HCEC 1CT (cell line): ENCODE measurements around the gene LCN15.
A peak's percentile ranks its signal among the peaks of the same experiment; 100 is the strongest.

Experiments used
- DNase-seq: peaks from one replicate; pipeline ENCODE4 v3.0.0-alpha.2; 2017

LCN15 gene

DNA sequence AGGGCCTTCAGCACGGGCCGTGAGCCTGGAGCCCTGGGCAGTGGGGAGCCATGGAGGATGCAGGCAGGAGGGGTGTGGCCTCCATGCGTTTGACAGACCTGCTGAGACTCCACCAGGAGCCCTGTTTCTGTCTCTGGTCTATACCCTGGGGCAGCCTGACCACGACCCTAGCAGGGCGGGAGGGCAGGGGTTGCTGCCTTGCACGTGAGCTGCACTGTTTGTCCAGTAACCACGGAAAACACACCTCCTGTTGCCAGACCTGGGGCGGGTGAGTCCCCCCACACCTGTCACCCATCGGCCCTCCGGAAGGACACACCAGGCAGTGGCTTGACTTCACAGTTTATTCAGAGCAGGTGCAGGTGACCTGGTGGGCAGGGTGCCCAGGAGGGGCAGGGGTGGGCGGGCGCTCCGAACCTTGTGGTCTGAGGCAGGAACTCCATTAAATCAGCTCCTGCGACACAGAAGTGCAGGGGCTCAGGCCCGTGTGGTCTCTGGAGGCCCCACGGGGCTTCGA is 10.2 kb downstream of the LCN15 start:
- no peak for DNase-seq

DNA sequence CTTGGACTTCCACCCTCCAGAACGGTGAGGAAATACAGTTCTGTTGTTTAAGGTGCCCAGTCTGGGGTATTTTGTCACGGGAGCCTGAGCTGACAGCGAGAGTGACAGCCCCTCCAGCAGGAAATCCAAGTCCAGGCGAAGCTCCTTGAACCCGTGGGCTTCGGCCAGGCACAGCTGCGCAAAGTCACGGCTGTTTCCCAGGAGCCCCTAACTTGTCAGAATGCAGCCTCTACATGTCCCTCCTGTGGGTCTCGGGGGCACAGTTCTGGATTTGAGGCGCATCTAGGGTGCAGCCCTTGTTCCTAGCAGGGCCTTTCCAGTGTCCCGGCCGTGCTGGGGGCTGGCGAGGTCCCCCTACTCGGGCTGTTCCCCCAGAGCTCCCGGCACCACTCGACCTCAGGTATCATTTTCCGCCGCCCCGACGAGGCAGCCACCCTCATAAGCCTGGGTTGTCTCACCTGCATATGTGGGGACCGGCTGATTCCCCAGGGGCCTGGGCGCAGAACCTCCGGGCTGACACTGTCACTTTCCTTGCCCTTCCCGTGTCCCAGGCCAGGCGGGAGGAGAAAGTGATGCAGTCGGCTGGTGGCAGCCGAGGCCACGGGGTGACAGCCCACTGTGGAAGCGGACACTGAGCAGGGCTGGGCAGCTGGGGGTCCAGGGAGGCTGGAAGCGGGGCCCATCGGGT is 10.8 kb downstream of the LCN15 start:
- no peak for DNase-seq

DNA sequence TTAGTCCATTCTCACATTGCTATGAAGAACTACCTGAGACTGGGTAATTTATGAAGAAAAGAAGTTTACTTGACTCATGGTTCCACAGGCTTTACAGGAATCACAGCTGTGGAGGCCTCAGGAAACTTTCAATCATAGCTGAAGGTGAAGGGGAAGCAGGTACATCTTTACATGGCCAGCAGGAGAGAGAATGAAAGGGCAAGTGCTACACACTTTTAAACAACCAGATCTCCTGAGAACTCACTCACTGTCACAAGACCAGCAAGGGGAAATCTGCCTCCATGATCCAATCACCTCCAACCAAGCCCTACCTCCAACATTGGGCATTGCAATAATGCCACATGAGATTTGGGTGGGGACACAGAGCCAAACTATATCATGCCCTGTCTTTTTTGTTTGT is 12.5 kb downstream of the LCN15 start:
- no peak for DNase-seq

DNA sequence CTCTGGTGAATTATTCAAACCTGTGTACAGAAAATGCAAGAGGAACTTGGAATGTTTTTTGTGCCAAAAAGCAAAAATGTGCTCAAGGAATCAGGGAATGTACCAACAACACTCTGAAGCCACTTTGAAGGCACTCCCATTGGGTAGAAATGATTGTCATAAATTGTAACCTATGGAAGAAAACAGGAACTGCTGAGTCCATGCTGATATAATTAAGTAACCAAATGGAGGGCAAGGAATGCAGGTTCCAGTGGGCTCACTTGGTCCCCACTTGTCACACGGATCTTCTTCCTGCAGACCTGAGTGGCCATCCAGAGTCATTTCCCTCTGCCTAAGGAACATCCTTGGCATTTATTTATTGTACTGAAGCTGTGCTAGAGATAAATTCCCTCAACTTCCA is 13.1 kb downstream of the LCN15 start:
- no peak for DNase-seq

DNA sequence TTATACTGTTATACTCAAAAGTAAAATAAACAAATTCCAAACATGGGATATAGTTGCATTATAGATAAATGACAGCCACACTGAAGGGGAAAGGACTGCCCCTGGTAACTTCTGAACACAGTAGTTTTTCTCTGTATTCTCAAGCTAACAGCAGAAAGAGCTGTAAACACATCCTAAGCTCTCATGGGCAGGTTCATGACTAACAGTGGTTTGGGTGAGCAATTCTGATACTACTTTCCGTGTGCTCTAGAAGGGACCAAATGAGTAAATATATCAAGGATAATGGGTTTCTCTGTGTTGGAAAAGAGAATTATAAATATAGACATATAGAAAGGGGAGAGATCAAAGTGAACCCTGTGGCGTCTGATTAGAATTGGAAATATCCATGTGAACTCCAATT is 13.8 kb downstream of the LCN15 start:
- DNase-seq, result peak; percentile 29

DNA sequence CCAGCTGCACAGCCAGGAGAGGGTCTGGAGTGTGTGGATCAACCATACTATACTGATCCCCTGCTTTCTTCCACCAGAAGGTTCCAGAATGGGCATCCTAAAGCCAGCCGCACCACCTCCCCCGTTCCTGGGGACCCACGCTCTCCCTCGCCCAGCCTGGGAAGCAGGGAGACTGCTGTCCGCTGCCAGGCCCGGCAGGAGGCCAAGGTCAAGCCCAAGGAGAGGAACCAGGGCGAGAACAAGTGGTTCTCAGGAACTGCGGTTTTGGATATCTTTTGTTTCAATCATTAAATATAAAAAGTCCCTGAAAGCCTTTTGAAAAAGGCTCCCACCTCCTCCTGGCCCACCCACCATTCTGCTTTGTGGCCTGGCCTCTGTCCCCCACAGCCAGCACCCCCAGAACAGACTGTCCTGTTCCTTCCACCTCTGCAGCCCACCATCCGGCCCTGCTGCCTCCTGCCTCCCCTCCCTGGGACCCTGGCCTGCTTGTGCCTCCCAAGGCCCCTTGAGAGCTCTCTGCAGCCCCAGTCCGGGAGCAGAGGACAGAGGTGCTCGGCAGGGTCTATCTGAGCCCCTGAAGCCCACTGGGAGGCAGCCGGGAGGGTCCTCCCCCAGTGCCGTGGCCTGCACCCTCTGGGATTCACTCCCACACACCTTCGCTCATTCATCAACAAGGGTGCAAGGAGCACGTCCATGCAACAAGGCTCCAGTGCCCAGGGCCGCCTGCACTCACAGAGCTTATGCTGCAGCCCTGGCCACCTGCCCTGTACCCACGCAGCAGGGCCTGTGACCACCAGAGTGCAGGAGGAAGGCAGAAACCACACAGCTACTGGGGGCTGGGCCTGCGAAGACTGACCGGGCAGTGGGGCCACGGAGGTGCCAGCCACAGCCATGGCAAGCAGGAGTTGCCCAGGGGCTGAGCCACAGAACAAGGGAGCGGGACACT is 15.4 kb downstream of the LCN15 start:
- DNase-seq, result no peak

DNA sequence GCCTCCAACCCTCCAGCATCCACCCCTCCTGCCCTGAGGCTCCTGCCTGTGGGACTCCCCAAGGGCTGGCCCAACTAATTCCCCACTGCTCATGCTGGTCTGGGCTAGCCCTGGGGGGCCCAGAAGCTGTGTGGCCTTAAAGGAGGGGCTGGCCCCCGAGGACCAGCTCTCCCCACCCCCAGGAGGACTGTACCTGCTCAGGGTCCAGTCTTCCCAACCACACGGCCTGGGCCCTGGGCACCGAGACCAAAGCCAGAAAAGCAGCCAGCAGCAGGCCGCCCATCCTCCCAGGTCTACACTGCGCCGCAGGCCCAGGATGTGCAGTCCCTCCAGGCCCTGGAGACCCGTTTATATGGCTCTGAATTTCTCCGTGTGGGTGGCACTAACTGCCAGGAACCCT is 16.1 kb downstream of the LCN15 start, which contains the start of gene LCN6:
TSS of gene LCN6 (minus strand) at position 325 of the 400 bp plus-strand sequence. CDS start at position 283, 42 bp downstream.
- no peak for DNase-seq

DNA sequence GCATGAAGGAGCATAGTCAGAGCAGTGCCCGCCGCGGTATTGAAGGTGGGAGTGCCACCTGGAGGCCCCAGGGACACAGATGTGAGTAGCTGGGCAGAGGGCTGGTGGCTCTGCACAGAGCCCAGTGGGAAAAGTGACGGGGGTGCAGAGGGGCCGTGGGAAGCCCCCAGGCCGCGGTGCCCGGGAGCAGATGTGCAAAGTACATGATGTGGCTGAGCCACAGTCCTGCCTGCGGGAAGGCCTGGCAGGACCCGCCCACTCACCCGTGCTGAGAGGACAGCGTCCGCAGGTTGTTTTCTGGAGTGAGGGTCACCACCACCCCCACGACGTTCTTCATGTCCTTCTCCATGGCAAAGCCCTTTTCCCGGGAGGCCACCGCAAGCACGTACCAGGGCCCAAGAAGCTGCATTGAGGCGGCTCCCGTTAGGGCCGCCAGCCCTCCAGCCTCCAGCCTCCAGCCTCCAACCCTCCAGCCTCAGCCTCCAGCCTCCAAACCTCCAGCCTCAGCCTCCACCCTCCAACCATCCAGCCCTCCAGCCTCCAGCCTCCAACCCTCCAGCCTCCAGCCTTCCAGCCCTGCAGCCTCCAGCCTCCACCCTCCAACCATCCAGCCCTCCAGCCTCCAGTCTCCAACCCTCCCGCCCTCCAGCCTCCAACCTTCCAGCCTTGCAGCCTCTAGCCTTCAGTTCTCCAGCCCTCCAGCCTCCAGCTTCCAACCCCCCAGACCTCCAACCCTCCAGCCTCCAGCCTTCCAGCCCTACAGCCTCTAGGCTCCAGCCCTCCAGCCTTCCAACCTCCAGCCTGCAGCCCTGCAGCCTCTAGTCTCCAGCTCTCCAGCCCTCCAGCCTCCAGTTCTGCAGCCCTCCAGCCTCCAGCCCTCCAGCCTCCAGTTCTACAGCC is 16.9 kb downstream of the LCN15 start:
- no peak for DNase-seq

DNA sequence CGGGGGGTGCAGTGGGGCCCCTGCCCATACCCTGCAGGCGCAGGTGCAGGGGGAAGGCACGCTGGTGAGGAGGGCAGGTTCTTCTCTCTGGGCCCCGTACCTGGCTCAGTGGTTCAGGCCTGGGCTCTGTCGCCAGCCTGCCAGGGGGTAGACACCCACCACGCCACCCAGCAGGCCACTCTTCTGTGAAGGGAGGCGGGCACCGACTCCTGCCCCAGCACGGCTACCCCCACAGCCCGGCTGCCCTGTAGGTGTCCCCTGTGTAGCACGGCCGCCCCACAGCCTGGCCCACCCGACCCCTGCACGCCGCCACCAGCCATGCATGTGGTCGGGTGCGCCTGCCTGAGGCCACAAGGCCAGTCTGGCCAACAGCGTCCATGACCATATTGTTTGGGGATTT is 17.7 kb downstream of the LCN15 start:
- DNase-seq, result no peak

DNA sequence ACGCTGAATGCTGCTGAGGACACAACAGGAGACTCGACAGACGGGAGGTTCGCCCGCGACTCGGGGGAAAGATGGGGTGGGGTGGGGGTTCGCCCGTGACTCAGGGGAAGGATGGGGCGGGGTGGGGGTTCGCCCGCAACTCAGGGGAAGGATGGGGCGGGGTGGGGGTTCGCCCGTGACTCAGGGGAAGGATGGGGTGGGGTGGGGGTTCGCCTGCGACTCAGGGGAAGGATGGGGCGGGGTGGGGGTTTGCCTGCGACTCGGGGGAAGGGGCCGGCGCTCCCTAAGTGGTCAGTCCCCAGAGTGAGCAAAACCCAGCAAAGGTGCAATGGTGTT is 18.2 kb downstream of the LCN15 start:
- no peak for DNase-seq

DNA sequence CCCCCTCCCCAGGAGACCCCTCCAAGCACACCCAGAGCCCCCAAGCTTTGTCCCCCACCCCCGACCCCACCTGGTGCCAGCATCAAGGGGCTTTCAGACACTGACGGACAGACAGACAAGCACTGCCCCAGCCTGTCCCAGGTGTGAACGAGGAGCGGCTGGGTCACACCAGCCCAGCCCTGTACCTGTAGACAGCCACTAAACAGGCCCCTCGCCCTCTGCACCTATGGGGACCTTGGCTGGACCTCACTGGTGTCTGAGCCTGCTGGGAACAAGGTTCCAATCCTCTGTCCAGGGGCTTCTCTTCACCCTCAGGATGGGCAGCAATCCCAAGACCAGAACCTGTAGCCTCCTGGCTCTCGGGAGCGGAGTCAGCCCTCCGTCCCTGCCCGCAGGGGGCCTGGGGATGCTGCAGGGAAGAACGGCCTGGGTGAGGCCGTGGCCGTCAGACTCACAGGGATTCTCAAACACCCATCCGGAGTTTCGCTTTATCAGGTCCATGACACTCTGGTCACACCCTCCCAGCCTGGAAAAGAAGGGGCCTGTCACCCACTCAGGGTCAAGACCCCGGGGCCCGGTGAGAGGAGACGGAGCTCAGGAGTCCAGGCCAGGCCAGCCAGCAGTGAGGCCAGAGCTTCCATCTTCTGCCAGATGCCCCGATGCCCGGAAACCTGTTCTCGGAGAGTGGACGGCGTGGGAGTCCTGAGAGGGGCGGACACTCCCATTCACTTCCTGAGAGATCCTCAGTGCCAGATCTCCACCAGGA is 18.7 kb downstream of the LCN15 start:
- DNase-seq, result no peak

DNA sequence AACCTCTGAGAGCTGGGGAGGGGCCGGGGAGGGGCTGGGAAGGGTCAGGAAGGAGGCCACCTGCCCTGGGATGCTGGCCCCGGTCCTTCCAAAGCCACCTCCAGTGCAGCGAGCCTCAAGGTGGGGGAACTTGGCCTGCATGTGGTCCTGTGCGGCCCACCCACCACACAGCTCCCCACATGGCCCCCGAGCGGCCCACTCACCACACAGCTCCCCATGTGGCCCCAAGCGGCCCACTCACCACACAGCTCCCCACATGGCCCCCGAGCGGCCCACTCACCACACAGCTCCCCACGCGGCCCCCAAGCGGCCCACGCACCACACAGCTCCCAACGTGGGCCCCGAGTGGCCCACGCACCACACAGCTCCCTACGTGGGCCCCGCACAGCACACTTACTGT is 19.5 kb downstream of the LCN15 start:
- DNase-seq, result no peak

DNA sequence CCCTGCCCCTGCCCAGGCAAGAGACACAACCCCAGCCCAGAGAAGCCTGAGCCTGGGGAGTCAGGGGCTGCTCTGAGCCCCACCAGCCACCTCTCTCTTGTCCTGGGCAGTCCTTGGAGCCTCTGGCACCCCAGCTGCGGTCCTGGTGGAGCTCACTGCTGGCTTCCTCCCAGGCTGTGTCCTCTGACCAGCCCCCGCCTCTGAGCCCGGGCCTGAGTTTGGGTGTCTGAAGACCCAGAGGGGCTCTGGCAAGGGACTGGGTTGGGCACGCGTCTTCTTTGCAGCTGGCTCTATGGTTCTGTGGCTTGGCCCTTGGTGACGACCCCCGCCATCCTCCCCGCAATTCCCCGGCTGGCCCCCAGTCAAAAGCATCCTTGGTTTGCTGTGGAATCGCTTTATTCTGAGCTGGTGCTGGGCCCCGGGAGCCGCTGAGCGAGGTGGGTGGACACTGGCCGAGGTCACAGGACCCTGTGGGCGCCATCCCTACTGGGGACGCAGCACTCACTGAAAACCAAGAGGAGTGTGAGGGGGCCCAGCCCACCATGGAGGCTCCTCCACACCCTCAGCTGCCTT is 20.6 kb downstream of the LCN15 start:
- DNase-seq, result no peak

DNA sequence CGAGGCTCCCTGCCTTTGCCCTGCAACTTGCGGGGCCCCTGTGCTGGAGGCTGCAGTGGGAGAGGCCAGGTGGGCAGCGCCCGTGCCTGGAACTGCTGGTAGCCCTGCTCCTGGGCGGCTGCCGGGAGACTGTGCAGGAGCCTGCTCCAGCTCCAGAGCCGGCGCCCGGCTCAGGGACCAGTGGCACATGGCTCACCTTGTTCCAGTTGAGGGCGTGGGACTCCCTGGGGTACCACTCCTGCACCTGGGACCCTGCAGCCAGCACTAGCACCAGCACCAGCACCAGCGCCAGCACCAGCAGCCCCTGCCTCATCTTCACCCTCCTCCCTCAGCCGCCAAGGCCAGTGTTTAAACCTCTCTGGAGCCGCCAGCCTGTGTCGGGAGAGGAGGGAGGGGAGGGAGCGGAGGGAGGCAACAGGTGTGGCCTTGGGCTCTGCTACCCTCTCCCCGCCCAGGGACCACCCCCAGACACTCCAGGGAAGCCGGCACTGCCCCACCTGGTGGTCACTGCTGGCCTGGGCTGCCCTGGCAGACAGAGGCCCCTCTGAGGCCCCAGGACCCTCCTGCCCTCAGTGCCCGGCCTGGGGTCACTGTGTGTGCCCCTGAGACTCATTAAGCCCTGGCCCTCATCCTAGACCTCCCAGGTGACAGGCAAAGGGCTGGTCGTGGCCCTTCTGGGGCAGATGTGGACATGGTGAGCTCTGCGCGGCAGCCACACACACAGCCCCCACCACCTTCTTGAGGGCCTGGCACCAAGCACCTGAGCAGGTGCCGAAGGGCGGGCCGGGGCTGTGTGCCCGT is 21.5 kb downstream of the LCN15 start, which contains the start of gene LCN10:
TSS of gene LCN10 (minus strand) at position 350 of the 801 bp plus-strand sequence. CDS start at position 313, 37 bp downstream.
- no peak for DNase-seq

DNA sequence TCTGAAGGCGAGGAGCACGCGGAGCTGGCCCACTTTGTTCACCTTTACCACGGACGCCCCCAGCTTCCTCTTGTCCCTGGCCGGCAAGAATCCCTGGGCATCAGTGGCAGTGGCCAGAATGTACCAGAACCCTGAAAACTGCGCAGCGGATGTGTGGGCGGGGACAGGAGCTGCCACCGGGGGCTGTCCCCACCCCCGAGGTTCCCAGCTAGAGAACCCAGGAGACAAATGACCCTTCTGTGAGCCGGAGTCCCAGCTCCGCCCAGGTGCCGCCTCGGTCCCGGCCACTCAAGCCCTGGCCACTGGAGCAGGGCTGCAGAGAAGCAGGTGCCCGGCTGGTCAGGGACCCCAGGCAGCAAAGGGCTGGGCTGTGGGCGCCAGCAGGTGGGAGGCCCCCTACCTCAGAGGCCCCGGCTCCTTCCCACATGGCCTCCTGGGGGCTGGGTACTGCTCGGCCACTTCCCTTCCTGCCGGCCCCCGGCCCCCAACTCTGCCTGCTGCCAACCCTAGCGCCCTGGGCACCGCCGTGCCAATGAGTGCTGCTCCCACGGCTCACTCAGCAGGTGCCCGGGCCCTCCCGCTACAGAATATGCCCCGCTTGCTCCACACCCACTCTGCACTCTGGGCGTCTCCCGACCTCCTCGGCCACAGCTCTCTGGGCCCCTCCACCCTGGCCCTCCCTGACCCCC is 22.3 kb downstream of the LCN15 start:
- no peak for DNase-seq

DNA sequence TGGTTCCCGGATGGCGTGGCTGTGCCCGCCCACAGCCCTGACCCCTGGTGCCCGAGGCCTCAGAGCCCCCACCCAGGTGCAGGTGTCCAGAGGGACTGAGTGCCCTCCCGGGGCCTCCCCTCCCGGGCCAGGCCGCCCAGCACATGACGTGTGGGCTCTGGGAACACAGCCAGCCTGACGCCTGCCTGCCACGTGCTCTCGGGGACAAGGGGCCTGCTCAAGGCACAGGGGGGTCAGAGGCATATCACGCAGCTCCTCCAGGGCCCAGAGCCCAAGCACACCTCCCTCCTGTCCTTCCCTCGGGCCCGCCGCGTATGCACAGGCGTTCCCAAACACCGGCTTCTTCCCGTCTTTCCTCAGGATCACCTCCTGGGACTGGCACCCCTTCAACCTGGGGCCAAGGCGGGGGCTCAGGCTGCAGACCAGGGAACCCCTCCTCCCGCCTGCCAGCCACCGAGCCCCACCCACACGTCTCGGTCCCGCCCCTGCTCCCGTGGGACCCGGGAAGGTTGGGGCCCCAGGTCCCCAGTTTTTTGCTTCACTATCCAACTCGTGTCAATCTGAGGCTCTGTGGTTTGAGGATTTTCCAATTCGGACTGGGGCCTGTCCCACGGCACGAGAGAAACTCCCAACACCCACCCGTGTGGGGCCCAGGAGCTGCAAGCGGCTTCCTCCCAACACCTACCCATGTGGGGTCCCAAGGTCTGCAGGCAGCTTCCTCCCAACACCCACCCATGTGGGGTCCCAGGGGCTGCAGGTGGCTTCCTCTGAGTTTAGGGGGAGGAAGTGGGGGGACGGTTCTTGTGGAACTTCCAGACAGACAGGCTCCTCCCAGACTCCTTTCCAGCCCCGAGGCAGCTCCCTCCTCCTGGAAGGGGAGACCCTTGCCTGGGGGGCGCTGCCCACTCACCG is 23.1 kb downstream of the LCN15 start:
- no peak for DNase-seq

DNA sequence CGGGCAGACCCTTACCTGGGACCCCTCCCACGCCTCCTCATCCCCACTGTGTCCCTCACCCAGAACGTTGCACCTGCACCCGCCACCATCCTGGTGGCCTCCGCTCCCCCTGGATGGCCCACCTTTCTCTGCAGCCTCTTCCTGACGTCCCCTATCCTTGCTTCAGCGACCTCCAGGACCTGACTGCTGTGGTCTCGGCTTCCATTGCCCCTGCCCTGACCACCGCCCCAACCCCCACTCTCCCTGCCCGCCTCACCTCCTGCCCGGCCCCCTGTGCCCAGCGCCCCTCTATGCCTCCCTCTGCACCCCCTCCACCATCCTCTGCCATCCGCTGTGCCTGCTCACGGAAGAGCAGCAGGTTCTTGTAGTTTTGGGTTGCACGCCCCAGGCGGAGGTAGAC is 23.8 kb downstream of the LCN15 start:
- no peak for DNase-seq

DNA sequence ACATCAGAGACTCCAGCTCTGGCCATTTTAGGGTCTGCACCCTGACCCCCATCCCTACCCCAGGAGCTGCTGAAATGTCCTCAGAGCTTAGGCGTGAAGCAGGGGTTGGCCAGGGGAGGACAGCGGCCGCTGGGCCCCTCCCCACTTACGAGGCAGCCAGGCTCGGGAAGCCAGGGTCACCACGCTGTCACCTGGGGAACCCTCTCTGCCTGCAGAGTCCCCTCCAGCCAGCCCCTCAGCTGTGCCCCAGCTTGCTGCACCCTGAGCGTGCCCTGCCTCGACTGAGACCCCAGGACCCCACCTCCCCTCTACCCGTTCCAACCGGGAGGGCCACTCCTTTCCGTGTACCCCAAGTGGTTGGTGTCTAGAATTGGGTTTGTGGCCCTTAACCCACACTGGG is 24.2 kb downstream of the LCN15 start:
- DNase-seq, result no peak

DNA sequence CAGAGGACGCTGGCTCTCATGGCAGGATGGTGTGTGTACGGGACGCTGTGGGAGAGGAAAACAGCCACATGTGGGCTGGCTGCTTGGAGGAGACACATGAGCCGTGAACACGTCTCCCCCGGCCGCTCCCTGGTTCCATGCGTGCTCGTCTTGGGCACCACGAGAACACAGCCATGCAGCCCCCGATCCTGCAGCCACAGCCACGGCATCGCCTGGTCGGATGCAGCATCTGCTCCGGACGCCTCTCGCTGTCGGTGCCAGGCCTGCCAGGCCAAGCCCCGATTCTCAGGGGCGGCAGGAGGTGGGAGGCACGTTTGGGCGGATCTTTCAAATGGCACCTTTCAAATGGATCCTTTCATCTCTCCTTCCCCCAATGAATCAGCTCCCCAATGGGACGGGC is 24.8 kb downstream of the LCN15 start:
- DNase-seq, result no peak
